ENCODE data around the gene NDUFV1. TPM values are rescaled to one million over a fixed set of nuclear protein-coding genes. Genes with fewer than 3 reads are reported as not detected.

The NDUFV1 gene
- total and polyA plus RNA-seq, 2 of the 4 experiments (the other 2 are of a cell fraction): 120 to 133 TPM

DNA sequence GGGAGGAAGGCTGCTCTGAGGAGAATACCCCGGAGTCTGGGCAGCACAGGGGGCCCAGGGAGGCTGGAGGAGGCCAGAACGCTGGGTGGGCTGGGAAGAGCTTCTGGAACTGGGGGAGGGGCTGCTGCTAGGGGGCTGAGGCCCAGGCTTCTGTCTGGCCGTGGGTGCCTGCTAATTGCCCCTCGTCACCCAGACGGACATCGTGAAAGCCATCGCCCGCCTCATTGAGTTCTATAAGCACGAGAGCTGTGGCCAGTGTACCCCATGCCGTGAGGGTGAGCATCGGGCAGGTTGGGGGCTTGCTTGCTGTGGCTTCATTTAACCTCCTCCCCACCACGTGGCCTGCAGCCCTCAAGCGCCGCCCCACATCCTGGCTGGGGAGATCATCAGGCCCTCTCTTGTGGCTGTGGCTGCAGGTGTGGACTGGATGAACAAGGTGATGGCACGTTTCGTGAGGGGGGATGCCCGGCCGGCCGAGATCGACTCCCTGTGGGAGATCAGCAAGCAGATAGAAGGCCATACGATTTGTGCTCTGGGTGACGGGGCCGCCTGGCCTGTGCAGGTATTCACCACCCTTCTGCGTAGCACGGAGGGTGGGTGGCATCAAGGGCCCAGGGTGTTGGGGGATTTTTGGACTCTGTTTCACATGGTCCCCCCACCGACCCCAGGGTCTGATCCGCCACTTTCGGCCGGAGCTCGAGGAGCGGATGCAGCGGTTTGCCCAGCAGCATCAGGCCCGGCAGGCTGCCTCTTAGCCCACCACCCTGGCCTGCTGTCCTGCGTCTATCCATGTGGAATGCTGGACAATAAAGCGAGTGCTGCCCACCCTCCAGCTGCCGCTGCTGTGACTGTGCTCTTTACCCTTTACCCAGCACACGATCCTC, 5.2 kb downstream of the NDUFV1 start:
- no peak overlapping the region for H4K5ac ChIP-seq (ENCODE audit: low read depth, low read length)
- in situ Hi-C loops (cut with MboI; ENCODE audit: low sequenced_read_pairs) (no loop called here), dilution Hi-C loops (cut with HindIII; ENCODE audit: low sequenced_read_pairs, unreplicated experiment) (no loop called here), intact Hi-C loops (cut with micrococcal nuclease) (no loop called here)
- WGBS, 2 experiments (ENCODE audit: extremely low coverage in 2 of 2, insufficient read length in 1 of 2): 91% methylated on average over 16 of the region's 37 CpGs; no CpG with 5 or more reads in 1 of the 2 experiments
- ChIA-PET CTCF (no interaction called here), POLR2A (ENCODE audit: unreplicated experiment) (no interaction called here)
- H2AFZ ChIP-seq (replicated peaks; ENCODE audit: low read length, poor library complexity): no peak overlapping the region
- H4K91ac ChIP-seq (ENCODE audit: insufficient read depth, low read depth, low read length): no peak overlapping the region
- no peaks in the 10 kb centered on the region for H3K9me1 ChIP-seq (ENCODE audit: insufficient read depth, low read length)
- no peak overlapping the region for H3K18ac ChIP-seq (ENCODE audit: low read depth, low read length)
- no TSS peak for BruUV-seq (replicated peaks)
- no peak overlapping the region for H4K8ac ChIP-seq (ENCODE audit: low read depth in 2 of 2, low read length in 2 of 2)
- TF ChIP-seq POLR2A (IDR thresholded peaks at IDR 0.05; ENCODE audit: low read depth, low read length): no peak
- no peak for TF ChIP-seq CHD1 (IDR thresholded peaks at IDR 0.05; ENCODE audit: low read depth, low read length)
- no peak for TF ChIP-seq CEBPB (IDR thresholded peaks at IDR 0.05; ENCODE audit: low read depth, low read length)
- TF ChIP-seq SMC3 (IDR thresholded peaks at IDR 0.05; ENCODE audit: low read depth, low read length): no peak
- TF ChIP-seq, protein P1, sequence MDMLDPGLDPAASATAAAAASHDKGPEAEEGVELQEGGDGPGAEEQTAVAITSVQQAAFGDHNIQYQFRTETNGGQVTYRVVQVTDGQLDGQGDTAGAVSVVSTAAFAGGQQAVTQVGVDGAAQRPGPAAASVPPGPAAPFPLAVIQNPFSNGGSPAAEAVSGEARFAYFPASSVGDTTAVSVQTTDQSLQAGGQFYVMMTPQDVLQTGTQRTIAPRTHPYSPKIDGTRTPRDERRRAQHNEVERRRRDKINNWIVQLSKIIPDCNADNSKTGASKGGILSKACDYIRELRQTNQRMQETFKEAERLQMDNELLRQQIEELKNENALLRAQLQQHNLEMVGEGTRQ (IDR thresholded peaks at IDR 0.05; ENCODE audit: low read depth, low read length): no peak
- no peak for TF ChIP-seq MAFK (IDR thresholded peaks at IDR 0.05; ENCODE audit: low read depth, low read length)
- TF ChIP-seq MAZ (IDR thresholded peaks at IDR 0.05; ENCODE audit: borderline replicate concordance, low read depth, low read length): no peak
- no peak for TF ChIP-seq RAD21 (IDR thresholded peaks at IDR 0.05; ENCODE audit: low read length)
- TF ChIP-seq, protein P2, sequence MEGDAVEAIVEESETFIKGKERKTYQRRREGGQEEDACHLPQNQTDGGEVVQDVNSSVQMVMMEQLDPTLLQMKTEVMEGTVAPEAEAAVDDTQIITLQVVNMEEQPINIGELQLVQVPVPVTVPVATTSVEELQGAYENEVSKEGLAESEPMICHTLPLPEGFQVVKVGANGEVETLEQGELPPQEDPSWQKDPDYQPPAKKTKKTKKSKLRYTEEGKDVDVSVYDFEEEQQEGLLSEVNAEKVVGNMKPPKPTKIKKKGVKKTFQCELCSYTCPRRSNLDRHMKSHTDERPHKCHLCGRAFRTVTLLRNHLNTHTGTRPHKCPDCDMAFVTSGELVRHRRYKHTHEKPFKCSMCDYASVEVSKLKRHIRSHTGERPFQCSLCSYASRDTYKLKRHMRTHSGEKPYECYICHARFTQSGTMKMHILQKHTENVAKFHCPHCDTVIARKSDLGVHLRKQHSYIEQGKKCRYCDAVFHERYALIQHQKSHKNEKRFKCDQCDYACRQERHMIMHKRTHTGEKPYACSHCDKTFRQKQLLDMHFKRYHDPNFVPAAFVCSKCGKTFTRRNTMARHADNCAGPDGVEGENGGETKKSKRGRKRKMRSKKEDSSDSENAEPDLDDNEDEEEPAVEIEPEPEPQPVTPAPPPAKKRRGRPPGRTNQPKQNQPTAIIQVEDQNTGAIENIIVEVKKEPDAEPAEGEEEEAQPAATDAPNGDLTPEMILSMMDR (conservative IDR thresholded peaks at IDR 0.05; ENCODE audit: low read depth, low read length): no peak
- TF ChIP-seq RCOR1 (IDR thresholded peaks at IDR 0.05; ENCODE audit: insufficient replicate concordance, low read length): no peak
- no peak for TF ChIP-seq NFE2L2 (IDR thresholded peaks at IDR 0.05; ENCODE audit: low read depth, low read length)
- TF ChIP-seq MXI1 (IDR thresholded peaks at IDR 0.05; ENCODE audit: borderline replicate concordance, low read depth, low read length): no peak
- H2AK5ac ChIP-seq (ENCODE audit: low read depth, low read length): no peak overlapping the region
- peaks cover 6% of the 10 kb centered on the region; the same call in 1 of the 2 replicates for H3K4me1 ChIP-seq (ENCODE audit: control insufficient read depth, insufficient read depth, low read length)
- H3K9ac ChIP-seq (ENCODE audit: low read depth, low read length): no peak overlapping the region
- DNase-seq: no peak
- no peak overlapping the region for H2AK9ac ChIP-seq (replicated peaks; ENCODE audit: low read depth, low read length, poor library complexity)
- no peak overlapping the region for H3K4me3 ChIP-seq (ENCODE audit: insufficient read depth, low read depth, low read length)
- peaks cover 36% of the 10 kb centered on the region for H3K36me3 ChIP-seq (ENCODE audit: control insufficient read depth, insufficient read depth, low read length)
- H3K56ac ChIP-seq (ENCODE audit: extremely low read depth, insufficient read depth, low read length): no peak overlapping the region
- H3K27me3 ChIP-seq (ENCODE audit: control insufficient read depth, insufficient read depth, low read length): peaks cover 13% of the 10 kb centered on the region
- H3K4ac ChIP-seq (ENCODE audit: low read depth, low read length): no peak overlapping the region
- no peak overlapping the region for H2BK120ac ChIP-seq (ENCODE audit: low read depth, low read length)
- H3K23ac ChIP-seq (ENCODE audit: low read depth, low read length): no peak overlapping the region
- H3K79me1 ChIP-seq (ENCODE audit: low read depth in 1 of 2, low read length in 2 of 2): peaks cover 18 to 21% of the 10 kb centered on the region in 2 experiments
- H2BK20ac ChIP-seq (ENCODE audit: low read depth, low read length): no peak overlapping the region
- H3K27ac ChIP-seq (ENCODE audit: insufficient read depth, low read length): no peak overlapping the region
- no peaks in the 10 kb centered on the region for H3K9me3 ChIP-seq (ENCODE audit: control insufficient read depth, insufficient read depth, low read length)
- no peak overlapping the region for H2BK5ac ChIP-seq (ENCODE audit: low read depth, low read length, poor library complexity, severe bottlenecking)
- no peak for ATAC-seq (ENCODE audit: low read depth)
- no peak overlapping the region for H2BK15ac ChIP-seq (ENCODE audit: low read depth, low read length)
- H3K4me2 ChIP-seq (ENCODE audit: low read depth, low read length): no peak overlapping the region
- no peak overlapping the region for H3K14ac ChIP-seq (replicated peaks; ENCODE audit: low read depth, low read length)
- H4K20me1 ChIP-seq (ENCODE audit: insufficient read depth, low read length): no peaks in the 10 kb centered on the region; the same call in 1 of the 2 replicates
